ENCODE measurements around the gene GYG1. TPM values are rescaled to one million over a fixed set of nuclear protein-coding genes. Genes with fewer than 3 reads are reported as not detected.

Gene GYG1
- total and polyA plus RNA-seq, 2 of the 8 experiments (the other 6 are each of a cell fraction or from before 2014, with no cell fraction given): 19.4 to 34.2 TPM

DNA sequence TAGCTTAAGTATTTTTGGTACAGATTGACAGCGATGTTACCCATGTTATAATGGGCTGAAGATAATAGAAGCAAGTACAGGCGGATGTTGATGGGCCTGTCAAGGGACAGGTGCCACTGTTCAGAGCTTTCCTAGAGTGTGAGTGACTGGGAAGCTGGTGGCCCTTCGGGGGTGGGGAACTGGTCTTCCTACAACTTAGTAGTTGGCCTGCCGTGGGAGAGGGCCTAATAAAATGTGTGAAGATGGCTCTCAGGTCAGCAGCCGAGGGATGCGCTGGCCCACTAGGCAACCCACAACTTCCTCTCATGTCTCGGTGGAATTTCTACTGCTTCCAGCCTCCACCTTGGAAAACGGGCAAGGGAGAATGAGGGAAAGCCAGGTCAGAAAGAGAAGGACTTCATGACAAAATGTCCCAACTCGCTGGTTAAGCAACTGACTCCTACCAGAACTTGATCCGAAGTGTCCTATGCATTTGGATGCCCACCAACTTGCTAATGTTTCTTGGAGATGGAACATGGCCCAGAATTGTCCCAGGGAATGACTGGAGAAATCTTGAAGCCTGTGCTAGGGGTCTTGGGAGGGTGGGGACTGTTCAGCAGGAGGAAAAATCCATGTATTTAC lies 1.4 kb downstream of the GYG1 start:
- H3K14ac ChIP-seq (ENCODE audit: insufficient read length): no peak overlapping the region
- H3K4me3 ChIP-seq (ENCODE audit: extremely low read depth in 1 of 4, insufficient read depth in 2 of 4, low read depth in 3 of 4, low read length in 4 of 4): peak overlapping the region in 2 of 4 experiments; percentile 56 to 83; a peak in 3 of 8 replicates
- WGBS, 2 experiments (ENCODE audit: extremely low coverage in 1 of 2, insufficient coverage in 1 of 2, insufficient read length in 1 of 2, insufficient replicate concordance in 2 of 2, low coverage in 1 of 2, low lambda C conversion rate in 2 of 2, missing lambda C conversion rate in 1 of 2): 94% methylated on average over 10 of the region's 10 CpGs; no CpG with 5 or more reads in 1 of the 2 experiments
- H3K9me3 ChIP-seq (ENCODE audit: insufficient read depth in 2 of 2, low read depth in 1 of 2, low read length in 1 of 2): no peaks in the 10 kb centered on the region
- no peak overlapping the region for H4K5ac ChIP-seq (ENCODE audit: insufficient read length, low read depth, low read length)
- H3K4me1 ChIP-seq (replicated peaks in 1 of 4; ENCODE audit: control insufficient read depth in 3 of 4, insufficient read depth in 4 of 4, low read length in 3 of 4): peaks cover 0 to 9% (median 1%) of the 10 kb centered on the region in 4 experiments; a peak in 1 of 7 replicates
- FAIRE-seq (no peak), DNase-seq (ENCODE audit: low read depth in 1 of 2, low spot score in 2 of 2) (no peak)
- H3K18ac ChIP-seq (ENCODE audit: extremely low read depth, low read length): no peak overlapping the region
- H3K23me2 ChIP-seq (ENCODE audit: low read depth, low read length): peaks cover 2% of the 10 kb centered on the region; the same call in 1 of the 2 replicates
- no peak overlapping the region for H2BK15ac ChIP-seq (ENCODE audit: low read length)
- H3K56ac ChIP-seq (replicated peaks; ENCODE audit: insufficient read length, low read depth, low read length): no peak overlapping the region
- H3K4ac ChIP-seq (replicated peaks; ENCODE audit: insufficient read length, low read depth, low read length): no peak overlapping the region
- H2AK5ac ChIP-seq (ENCODE audit: low read depth, low read length): no peak overlapping the region
- H3K27ac ChIP-seq (ENCODE audit: low read depth, low read length): no peak overlapping the region
- H3K4me2 ChIP-seq (ENCODE audit: insufficient read depth in 1 of 2, low read depth in 2 of 2, low read length in 2 of 2): peak overlapping the region; percentile 71 to 75
- H3K79me2 ChIP-seq (ENCODE audit: control insufficient read depth in 1 of 2, insufficient read depth in 2 of 2, low read length in 2 of 2): no peaks in the 10 kb centered on the region
- CTCF ChIA-PET (ENCODE audit: partially characterized antibody): interaction anchor here (1.0 to 1.8 kb wide), 6 partner anchors 8 to 37 kb away, joined by 3 to 7 read pairs (median 4); no protein-coding TSS in a partner anchor
- peaks cover 0 to 8% (median 6%) of the 10 kb centered on the region in 4 experiments; a peak in 4 of 7 replicates for H3K27me3 ChIP-seq (replicated peaks in 1 of 4; ENCODE audit: control insufficient read depth in 3 of 4, extremely low read depth in 1 of 4, insufficient read depth in 3 of 4, low read length in 3 of 4)
- H3K79me1 ChIP-seq (ENCODE audit: low read depth, low read length): peaks cover 2% of the 10 kb centered on the region; the same call in 1 of the 2 replicates
- H3K36me3 ChIP-seq (ENCODE audit: control insufficient read depth in 2 of 4, insufficient read depth in 4 of 4, low read length in 3 of 4): peaks cover 0 to 8% (median 3%) of the 10 kb centered on the region in 4 experiments; a peak in 3 of 8 replicates
- no peak overlapping the region for H3K9ac ChIP-seq (replicated peaks in 1 of 4; ENCODE audit: extremely low read depth in 1 of 4, low read depth in 3 of 4, low read length in 3 of 4)
- no peak overlapping the region for H2BK5ac ChIP-seq (ENCODE audit: low read depth, low read length)
- H4K91ac ChIP-seq (replicated peaks; ENCODE audit: insufficient read length, low read length): no peak overlapping the region
- H3K23ac ChIP-seq (ENCODE audit: insufficient read length): no peak overlapping the region
- no peak overlapping the region for H2BK12ac ChIP-seq (ENCODE audit: low read depth, low read length)
- H4K20me1 ChIP-seq (replicated peaks in 1 of 2; ENCODE audit: control insufficient read depth in 1 of 2, insufficient read depth in 2 of 2, low read length in 2 of 2): no peaks in the 10 kb centered on the region
- H2BK20ac ChIP-seq (ENCODE audit: low read length): no peak overlapping the region
- no peak overlapping the region for H2AFZ ChIP-seq (ENCODE audit: low read length)
- H2BK120ac ChIP-seq (replicated peaks; ENCODE audit: low read depth, low read length): no peak overlapping the region
- POLR2A ChIA-PET (ENCODE audit: partially characterized antibody): interaction anchor here (0.7 to 2.1 kb wide), 4 partner anchors 12 to 29 kb away, joined by 3 to 6 read pairs (median 4); no protein-coding TSS in a partner anchor
- no peak overlapping the region for H4K8ac ChIP-seq (ENCODE audit: extremely low read depth, insufficient read depth, low read length)
- TF ChIP-seq CBX8 (IDR thresholded peaks at IDR 0.05; ENCODE audit: borderline replicate concordance, low read depth, low read length): no peak
- TF ChIP-seq, protein P1, sequence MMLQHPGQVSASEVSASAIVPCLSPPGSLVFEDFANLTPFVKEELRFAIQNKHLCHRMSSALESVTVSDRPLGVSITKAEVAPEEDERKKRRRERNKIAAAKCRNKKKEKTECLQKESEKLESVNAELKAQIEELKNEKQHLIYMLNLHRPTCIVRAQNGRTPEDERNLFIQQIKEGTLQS (IDR thresholded peaks at IDR 0.05; ENCODE audit: insufficient read depth, low read depth, low read length): no peak
- no peak for TF ChIP-seq SUZ12 (IDR thresholded peaks at IDR 0.05; ENCODE audit: low read length)
- TF ChIP-seq NRF1 (IDR thresholded peaks at IDR 0.05; ENCODE audit: low read depth, low read length): no peak
- TF ChIP-seq SIN3A (conservative IDR thresholded peaks at IDR 0.05 in 1 of 2, IDR thresholded peaks at IDR 0.05 in 1 of 2; ENCODE audit: low read depth in 1 of 2, low read length in 2 of 2): no peak
- no peak for TF ChIP-seq CHD2 (IDR thresholded peaks at IDR 0.05; ENCODE audit: low read length)
- TF ChIP-seq RBBP5 (IDR thresholded peaks at IDR 0.05; ENCODE audit: borderline replicate concordance, low read depth, low read length): no peak
- TF ChIP-seq HDAC6 (IDR thresholded peaks at IDR 0.05; ENCODE audit: low read depth, low read length): no peak
- no peak for TF ChIP-seq TAF7 (optimal IDR thresholded peaks at IDR 0.05; ENCODE audit: borderline replicate concordance, low read depth, low read length)
- TF ChIP-seq POU5F1 (IDR thresholded peaks at IDR 0.05; ENCODE audit: low read depth, low read length): no peak
- no peak for TF ChIP-seq EZH2 (IDR thresholded peaks at IDR 0.05; ENCODE audit: low read depth, low read length, severe bottlenecking)
- no peak for TF ChIP-seq POLR2AphosphoS5 (IDR thresholded peaks at IDR 0.05; ENCODE audit: low read depth, low read length)
